HG03064 (cell line): ENCODE results near the gene KLK11.

Experiments used
- ATAC-seq: cut with Tn5 transposase; IDR thresholded peaks from one replicate; pipeline ENCODE4 v1.9.1; 2021; ENCODE audit warnings: low read depth; ENCODE audit not compliant: unreplicated experiment

KLK11 gene

DNA sequence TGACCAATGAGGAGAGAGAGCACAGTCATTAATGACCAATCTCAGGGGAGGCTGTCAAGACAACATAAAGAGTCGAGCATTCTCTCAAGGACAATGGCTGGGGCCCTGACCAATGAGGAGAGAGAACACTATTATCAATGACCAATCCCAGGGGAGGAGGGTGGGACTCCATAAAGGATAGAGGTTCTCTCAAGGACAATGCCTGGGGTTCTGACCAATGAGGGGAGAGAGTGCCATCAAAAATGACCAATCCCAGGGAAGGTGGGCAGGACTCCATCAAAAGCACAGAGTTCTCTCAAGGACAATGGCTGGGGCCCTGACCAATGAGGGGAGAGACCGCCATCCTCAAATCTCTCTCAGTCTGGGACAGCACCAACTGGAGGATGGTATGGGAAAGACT lies 3.3 kb upstream of the KLK11 start:
- ATAC-seq: no peak

GRCh38 chr19:51027873-51028272 lies 1.5 kb upstream of the KLK11 start:
- no peak for ATAC-seq

- no peak for ATAC-seq
These were observed 850 bp upstream of the KLK11 start for GRCh38 chr19:51027126-51027806.

DNA sequence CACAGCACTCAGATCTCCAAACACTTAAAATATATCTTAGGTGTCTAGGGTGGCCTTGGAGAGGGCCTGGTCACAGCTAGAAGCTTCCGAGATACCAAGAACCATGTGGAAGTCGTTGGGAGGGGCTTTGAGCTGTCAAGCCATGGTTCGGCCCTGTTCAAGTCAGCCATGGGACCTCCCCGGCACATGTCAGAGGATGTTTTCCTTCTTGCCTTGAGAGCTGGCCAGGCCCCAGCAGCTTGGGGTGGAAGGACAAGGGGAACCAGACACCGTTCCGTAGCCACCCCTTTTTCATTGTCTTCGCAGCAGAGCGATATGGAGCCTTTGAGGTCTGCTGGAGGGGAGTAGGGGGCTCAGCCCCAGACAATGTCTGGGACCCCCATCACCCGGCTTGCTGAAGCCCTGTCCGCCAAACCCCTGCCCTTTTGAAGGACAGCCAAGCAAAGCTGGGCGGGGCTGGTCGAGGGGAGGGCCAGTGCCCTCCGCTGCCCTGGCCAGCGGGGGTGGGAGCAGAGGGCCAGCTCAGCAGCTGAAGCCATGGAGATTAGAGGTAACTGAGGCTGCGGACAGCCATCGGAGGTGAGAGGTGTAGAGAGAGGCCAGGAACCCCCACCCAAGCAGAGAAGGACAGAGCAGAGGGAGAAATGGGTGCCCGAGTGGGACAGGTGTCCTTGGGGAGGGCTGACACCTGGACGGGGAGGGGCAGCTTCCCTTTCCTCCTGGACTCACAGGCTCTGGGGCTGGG lies 435 bp downstream of the KLK11 start:
- ATAC-seq: no peak

- ATAC-seq: no peak
These were observed 1.0 kb downstream of the KLK11 start for GRCh38 chr19:51025401-51025800.

- no peak for ATAC-seq
These were observed 1.5 kb downstream of the KLK11 start for GRCh38 chr19:51024924-51025323.

DNA sequence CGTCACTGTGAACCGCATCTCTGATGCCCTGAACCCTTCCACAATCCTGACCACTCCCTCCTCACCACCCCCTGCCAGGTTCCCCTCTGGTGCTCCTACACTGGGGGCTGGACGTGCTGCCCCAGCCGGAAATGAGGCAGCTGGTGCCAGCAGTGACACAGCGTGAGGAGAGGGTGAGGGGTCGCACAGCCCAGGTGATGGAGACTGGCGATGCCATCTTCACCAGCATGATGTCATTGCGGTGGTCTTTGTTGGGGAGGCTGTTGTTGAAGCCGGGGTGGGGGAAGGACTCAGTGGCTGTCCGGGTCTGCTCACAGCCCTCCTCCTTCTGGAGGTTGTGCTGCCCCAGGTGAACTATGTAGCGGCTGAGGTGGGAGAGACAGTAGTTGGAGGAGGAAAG lies 2.5 kb downstream of the KLK11 start:
- ATAC-seq: no peak

GRCh38 chr19:51022526-51022925 lies 3.9 kb downstream of the KLK11 start:
- no peak for ATAC-seq

DNA sequence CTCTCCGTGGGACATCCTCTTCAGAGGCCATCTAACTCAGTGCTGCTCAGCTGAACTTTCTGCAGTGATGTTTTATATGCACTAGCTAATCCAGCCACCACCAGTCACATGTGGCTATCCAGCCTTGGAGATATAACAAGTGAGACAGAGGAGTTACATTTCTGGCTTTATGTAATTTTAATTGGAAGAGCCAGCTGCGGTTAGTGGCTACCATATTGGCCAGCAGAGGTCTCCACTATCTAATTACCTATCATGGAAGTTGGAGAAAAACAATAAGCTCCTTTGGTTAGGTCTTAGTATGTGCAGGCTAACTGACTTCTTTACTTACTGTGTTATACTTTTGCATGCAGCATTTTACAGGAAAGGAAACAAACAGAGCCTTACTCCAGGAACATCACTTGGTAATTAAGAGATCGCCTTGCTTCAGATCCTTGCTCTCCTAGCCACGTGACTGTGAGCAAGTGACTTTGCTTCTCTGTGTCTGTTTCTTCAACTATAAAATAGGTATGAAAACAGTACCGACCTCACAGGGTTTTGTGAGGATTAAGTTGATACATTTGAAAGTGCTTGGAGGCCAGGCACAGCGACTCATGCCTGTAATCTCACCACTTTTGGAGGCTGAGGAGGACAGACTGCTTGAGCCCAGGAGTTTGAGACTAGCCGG lies 5.3 kb downstream of the KLK11 start:
- ATAC-seq: no peak

GRCh38 chr19:51019544-51019925 lies 6.9 kb downstream of the KLK11 start, which contains the start of gene KLK10:
Gene KLK10, minus strand, starts transcription at chr19:51019709. Its CDS starts 579 bp downstream, at chr19:51019130.
- no peak for ATAC-seq

- ATAC-seq: no peak
These were observed 7.5 kb downstream of the KLK11 start for GRCh38 chr19:51018745-51019543.

- no peak for ATAC-seq
These were observed 9.4 kb downstream of the KLK11 start for GRCh38 chr19:51016798-51017683.

- no peak for ATAC-seq
These were observed 10.6 kb downstream of the KLK11 start for GRCh38 chr19:51015691-51016267.

- ATAC-seq: no peak
These were observed 12.2 kb downstream of the KLK11 start for GRCh38 chr19:51014242-51014641.

DNA sequence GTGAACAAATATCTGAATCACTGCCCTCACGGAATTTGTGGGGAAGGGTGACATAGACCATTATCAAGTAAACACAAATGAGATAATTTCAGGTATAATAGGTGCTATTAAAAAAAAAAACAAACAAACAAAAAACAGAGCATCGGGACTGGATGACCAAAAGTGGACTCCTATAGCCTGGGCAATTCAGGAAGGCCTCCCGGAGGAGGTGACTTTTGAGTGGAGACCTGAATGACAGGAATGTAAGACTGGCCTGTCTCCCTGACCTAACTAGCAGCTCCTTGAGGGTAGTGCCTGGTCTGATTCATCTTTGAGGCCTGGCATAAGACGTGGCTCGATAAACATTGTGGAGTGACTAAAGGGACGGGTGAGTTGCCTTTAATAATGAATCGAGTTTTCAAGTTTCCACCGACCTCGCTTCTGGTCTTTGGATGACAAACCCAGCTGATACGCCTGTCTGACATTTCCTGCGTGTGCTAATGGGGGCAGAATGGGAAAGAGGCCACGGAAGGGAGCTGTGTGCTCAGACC lies 13.7 kb downstream of the KLK11 start:
- no peak for ATAC-seq

DNA sequence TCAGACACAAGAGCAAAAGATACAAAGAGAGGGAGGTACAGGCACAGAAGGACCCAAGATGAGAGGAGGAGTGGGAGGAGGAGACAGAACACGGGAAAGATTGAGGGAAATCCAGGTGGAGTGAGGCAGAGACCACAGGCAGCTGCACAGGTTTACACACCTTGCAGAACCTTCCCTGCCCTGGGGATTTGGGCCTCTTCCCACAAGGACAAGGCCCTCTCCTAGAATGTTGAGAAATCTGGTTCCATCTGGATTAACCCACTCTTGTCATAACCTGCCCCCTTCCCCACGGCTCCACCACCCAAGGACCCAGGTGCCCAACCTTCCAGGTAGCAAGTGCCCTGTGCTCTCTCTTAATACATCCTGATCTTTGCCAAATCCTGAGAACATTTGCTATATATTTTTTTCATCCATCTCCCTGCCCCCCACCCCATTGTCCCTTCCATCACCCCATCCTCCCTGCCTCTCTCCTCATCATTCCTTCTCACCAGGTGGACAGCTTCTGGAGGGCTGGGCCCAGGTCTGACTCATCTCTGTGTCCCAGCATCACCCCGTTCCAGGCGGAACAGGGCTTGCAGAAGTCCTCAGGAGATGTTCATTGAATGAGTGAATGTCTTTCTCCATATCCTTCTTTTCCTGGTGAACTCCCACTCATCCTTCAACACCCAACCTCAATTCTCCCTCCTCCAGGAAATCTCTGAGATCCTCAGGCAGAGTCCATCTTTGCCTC lies 16.2 kb downstream of the KLK11 start:
- ATAC-seq: no peak

DNA sequence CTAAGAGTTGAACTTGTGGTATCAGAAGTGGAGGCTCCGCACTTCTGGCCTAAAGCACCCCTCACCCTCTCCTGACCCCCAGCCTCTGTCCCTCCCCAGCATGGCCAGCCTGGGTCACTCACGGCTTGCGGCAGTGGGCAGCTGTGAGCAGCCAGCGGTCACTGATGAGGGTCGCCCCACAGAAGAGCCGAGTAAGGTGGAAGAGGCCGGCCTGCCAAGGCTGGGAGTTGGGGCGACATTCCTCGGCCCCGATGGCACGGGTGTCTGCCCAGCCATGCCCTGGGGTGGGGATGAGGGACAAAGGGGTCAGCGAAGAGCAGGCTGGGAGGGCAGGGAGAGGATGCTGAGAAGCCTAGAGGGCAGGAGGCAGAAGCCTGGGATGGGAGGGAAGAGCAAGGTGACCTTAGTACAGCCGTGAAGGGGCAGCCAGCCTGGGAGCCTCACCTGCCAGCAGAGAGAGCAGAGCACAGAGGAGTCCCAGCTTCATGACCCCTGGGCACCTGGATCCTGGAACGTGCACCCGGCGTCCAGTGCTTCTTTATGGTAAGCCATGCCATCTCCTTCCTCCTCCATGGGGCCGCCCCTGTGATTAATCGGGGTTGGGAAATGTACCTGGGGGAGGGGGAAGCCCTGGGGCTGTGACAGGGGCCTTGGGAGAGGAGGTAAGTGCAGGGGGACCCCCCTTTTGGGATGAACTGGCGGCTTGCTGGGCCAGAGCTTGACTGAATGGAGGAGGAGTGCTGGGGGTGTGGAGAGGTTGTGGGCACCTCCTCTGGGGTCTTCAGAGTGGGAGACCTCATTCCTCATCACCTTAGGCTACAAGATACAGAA lies 17.1 kb downstream of the KLK11 start:
- ATAC-seq: no peak

GRCh38 chr19:51007488-51007887 lies 18.9 kb downstream of the KLK11 start:
- no peak for ATAC-seq
